ENCODE results near the gene PARD3B. TPM values are rescaled to one million over a fixed set of nuclear protein-coding genes. Genes with fewer than 3 reads are reported as not detected.

PARD3B gene
- total and polyA plus RNA-seq, 2 of the 8 experiments (the other 6 are each of a cell fraction or from before 2014, with no cell fraction given): 1.2 to 5.7 TPM

DNA sequence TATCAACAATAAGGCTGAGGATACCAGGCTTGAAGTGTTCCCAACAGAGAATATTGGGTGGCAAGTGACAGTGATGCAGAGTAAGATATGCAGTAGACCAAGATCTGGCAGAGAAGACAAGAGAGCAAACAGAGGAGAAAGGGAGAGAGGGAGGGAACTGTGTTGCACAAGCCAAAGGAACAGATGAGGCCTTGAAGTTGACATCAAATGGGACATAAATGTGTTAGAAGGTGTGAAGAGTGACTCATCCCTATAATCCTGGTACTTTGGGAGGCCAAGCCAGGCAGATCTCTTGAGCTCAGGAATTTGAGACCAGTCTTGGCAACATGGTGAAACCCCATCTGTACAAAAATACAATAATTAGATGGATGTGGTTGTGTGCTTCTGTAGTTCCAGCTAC lies 342.9 kb downstream of the PARD3B start:
- Histone ChIP-seq H2AK5ac (ENCODE audit: low read depth, low read length) (no peak overlapping the region), H3K9ac (replicated peaks in 1 of 4; ENCODE audit: extremely low read depth in 1 of 4, low read depth in 3 of 4, low read length in 3 of 4) (no peak overlapping the region), H3K23me2 (ENCODE audit: low read depth, low read length) (peaks cover 2% of the 10 kb centered on the region; the same call in 1 of the 2 replicates), H3K79me1 (ENCODE audit: low read depth, low read length) (no peaks in the 10 kb centered on the region), H3K4me2 (ENCODE audit: insufficient read depth in 1 of 2, low read depth in 2 of 2, low read length in 2 of 2) (no peak overlapping the region), H4K20me1 (replicated peaks in 1 of 2; ENCODE audit: control insufficient read depth in 1 of 2, insufficient read depth in 2 of 2, low read length in 2 of 2) (no peaks in the 10 kb centered on the region), H3K9me3 (ENCODE audit: insufficient read depth in 2 of 2, low read depth in 1 of 2, low read length in 1 of 2) (no peaks in the 10 kb centered on the region), H4K8ac (ENCODE audit: extremely low read depth, insufficient read depth, low read length) (no peak overlapping the region), H4K91ac (replicated peaks; ENCODE audit: insufficient read length, low read length) (no peak overlapping the region), H3K14ac (ENCODE audit: insufficient read length) (no peak overlapping the region), H2BK12ac (ENCODE audit: low read depth, low read length) (no peak overlapping the region), H2BK120ac (replicated peaks; ENCODE audit: low read depth, low read length) (no peak overlapping the region), H3K27ac (ENCODE audit: low read depth, low read length) (no peak overlapping the region), H3K79me2 (ENCODE audit: control insufficient read depth in 1 of 2, insufficient read depth in 2 of 2, low read length in 2 of 2) (no peaks in the 10 kb centered on the region), H3K56ac (replicated peaks; ENCODE audit: insufficient read length, low read depth, low read length) (no peak overlapping the region), H2AFZ (ENCODE audit: low read length) (no peak overlapping the region), H3K4me1 (replicated peaks in 1 of 4; ENCODE audit: control insufficient read depth in 3 of 4, insufficient read depth in 4 of 4, low read length in 3 of 4) (peaks cover 0 to 5% (median 2%) of the 10 kb centered on the region in 4 experiments; a peak in 1 of 7 replicates), H3K4ac (replicated peaks; ENCODE audit: insufficient read length, low read depth, low read length) (no peak overlapping the region), H4K5ac (ENCODE audit: insufficient read length, low read depth, low read length) (no peak overlapping the region), H3K27me3 (replicated peaks in 1 of 4; ENCODE audit: control insufficient read depth in 3 of 4, extremely low read depth in 1 of 4, insufficient read depth in 3 of 4, low read length in 3 of 4) (no peaks in the 10 kb centered on the region), H3K18ac (ENCODE audit: extremely low read depth, low read length) (no peak overlapping the region), H3K4me3 (ENCODE audit: extremely low read depth in 1 of 4, insufficient read depth in 2 of 4, low read depth in 3 of 4, low read length in 4 of 4) (no peak overlapping the region), H3K36me3 (ENCODE audit: control insufficient read depth in 2 of 4, insufficient read depth in 4 of 4, low read length in 3 of 4) (no peaks in the 10 kb centered on the region), H3K23ac (ENCODE audit: insufficient read length) (no peak overlapping the region), H2BK5ac (ENCODE audit: low read depth, low read length) (no peak overlapping the region), H2BK20ac (ENCODE audit: low read length) (no peak overlapping the region), H2BK15ac (ENCODE audit: low read length) (no peak overlapping the region)
- ChIA-PET CTCF (ENCODE audit: partially characterized antibody) (interaction anchor here (0.6 to 2.1 kb wide), 7 partner anchors 9 to 874 kb away, joined by 3 to 6 read pairs (median 3); no protein-coding TSS in a partner anchor), POLR2A (ENCODE audit: partially characterized antibody) (no interaction called here)
- DNase-seq (ENCODE audit: low read depth in 1 of 2, low spot score in 2 of 2): no peak
- no peak for FAIRE-seq
- TF ChIP-seq JUND (IDR thresholded peaks at IDR 0.05; ENCODE audit: low read length) (no peak), TAF7 (optimal IDR thresholded peaks at IDR 0.05; ENCODE audit: borderline replicate concordance, low read depth, low read length) (no peak), CTCF (IDR thresholded peaks at IDR 0.05; ENCODE audit: control extremely low read depth in 1 of 3, insufficient read depth in 1 of 3, low read depth in 1 of 3, low read length in 3 of 3) (no peak), PHF8 (conservative IDR thresholded peaks at IDR 0.05; ENCODE audit: low read depth, low read length) (no peak), FOSL1 (IDR thresholded peaks at IDR 0.05; ENCODE audit: insufficient read depth, low read depth, low read length) (no peak), CHD2 (IDR thresholded peaks at IDR 0.05; ENCODE audit: low read length) (no peak), YY1 (IDR thresholded peaks at IDR 0.05; ENCODE audit: low read depth, low read length) (no peak), JUN (IDR thresholded peaks at IDR 0.05; ENCODE audit: low read depth, low read length) (no peak), CBX5 (IDR thresholded peaks at IDR 0.05; ENCODE audit: low read depth, low read length) (no peak), BCL11A (IDR thresholded peaks at IDR 0.05; ENCODE audit: low read depth in 2 of 2, low read length in 2 of 2) (no peak), KDM1A (IDR thresholded peaks at IDR 0.05; ENCODE audit: borderline replicate concordance, low read length) (no peak), SIX5 (IDR thresholded peaks at IDR 0.05; ENCODE audit: low read depth, low read length) (no peak), ATF3 (IDR thresholded peaks at IDR 0.05; ENCODE audit: insufficient read depth, low read depth, low read length) (no peak)

All from H1 (cell line).